Femur (tissue), 1 donor: Measurements from ENCODE around the gene LRRFIP1.

ENCODE experiments used
- DNase-seq: peaks from one replicate; pipeline ENCODE4 v3.0.0-alpha.2; 2017

LRRFIP1 gene

GRCh38 chr2:237691029-237691907 lies 63.9 kb downstream of the LRRFIP1 start:
- no peak for DNase-seq

- peak; percentile 96 for DNase-seq
These were observed 64.7 kb downstream of the LRRFIP1 start for GRCh38 chr2:237691908-237692600.

DNA sequence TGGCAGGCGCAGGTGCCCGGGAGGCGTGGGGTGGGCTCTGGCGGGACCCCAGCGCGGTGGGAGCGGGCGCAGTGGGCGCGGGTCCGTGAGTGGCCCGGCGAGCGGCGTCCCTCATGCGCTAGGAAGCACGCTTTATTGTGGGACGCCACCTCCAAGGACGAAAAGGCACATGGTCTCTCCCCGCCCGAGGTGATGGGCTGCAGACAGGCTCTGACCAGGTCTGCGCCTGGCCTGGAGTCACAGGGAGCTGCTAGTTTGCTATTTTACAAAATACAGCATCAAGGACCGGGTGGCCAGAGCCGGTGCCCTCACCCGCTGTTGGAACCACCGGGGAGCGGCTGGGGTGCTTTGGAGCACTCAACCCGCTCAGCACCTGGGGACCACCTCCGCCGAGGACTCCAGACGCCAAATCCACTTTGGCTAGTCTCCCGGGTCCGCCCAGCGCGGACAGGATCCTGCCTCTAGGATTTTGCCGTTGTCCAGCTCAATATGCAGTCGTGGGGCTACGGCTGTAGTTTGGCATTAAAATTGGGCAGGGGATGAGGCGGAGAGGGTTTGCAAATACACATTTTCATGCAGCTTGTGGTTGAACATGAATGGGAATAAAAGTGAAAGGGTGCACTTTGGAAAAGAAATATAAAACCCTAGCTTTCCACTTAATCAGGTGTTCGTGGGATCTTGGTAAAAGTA lies 65.4 kb downstream of the LRRFIP1 start:
- DNase-seq, result no peak

DNA sequence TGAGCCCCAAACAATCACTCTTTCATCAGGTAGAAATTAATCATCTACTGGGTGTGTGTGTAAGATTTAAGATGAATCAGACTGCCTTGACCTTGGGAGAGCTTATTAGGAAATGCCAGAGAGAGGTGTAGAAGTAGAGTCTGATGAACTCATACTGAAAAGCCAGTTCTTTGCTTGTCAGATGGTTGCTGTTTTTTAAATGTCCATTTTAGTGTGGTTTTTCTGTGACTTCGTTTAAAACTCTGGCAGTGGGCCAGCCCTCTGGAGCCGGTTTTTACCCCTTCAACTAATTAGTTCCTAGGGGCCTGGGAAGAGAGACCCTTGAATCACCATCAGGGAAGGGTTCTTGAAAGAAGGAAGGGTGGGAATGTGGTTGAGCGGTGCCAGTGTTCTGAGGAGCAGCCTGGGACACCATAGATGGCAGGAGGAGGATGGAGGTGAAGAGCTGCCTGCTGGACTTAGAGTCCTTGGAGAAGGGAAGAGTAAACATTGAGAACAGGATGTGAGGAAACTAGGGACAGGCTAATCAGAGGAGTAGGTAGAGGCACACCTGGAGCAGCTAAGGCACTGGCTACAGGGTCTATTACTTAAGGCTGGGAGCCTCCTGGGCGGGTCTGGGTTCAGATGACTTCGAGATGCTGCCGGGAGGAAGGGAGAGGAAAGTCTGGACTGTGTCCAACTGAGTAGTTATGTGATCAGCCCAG lies 66.1 kb downstream of the LRRFIP1 start:
- DNase-seq, result no peak

- DNase-seq, result no peak
These were observed 67.2 kb downstream of the LRRFIP1 start for GRCh38 chr2:237694415-237695194.

GRCh38 chr2:237695201-237695780 lies 67.9 kb downstream of the LRRFIP1 start:
- DNase-seq, result no peak

GRCh38 chr2:237696461-237696860 lies 69.1 kb downstream of the LRRFIP1 start:
- no peak for DNase-seq

DNA sequence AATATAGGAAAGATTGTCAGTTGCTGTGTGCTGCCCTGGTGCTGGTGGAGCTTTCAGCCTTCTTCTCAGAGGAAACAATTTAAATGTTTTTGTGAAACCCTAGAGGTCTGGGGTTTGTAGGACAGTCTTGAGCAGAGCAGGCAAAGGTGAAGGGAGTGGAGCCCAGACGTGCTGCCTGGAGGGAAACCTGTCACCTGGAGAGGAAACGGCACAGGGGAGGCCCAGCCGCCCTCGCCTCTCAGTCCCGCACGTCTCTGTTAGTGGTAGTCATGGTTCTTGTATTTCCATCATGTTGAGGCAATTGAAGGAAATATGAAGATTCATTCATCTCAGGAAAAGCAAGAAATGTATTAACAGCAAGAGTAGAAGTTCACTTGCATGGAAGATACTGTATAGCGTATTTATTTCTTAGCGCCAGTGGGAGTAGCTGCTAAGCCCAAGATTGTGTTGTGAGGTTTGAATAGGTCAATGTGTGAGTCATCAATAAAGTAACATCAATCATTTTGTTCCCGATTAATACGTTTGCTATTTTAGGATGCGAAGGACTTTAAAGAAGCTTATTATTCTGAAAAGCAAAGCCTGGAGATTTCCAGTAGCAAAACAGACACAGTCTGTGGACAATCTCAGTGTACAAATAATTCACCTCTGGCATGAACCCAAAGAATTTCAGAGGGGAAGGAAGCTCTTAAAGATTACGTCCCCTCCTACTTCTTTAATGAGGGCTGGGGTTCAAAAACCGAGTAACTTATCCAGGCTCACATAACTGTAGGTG lies 70.4 kb downstream of the LRRFIP1 start:
- no peak for DNase-seq

DNA sequence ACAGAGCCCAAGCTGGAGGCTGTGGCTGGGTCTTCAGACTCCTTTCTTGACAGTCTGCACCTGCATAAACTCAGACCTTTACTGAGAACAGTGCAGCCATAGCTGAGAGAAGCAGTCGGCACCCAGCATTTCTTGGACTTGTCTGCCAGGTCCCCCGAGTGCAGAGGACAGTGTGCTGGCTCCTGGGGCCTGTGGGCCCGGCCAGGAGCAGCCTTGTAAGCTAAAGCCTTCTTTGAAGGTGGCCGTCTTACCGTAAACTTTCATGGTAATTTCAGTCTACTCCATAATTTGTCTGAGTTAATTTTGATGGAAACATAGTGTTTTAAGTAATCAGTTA lies 70.9 kb downstream of the LRRFIP1 start:
- no peak for DNase-seq

DNA sequence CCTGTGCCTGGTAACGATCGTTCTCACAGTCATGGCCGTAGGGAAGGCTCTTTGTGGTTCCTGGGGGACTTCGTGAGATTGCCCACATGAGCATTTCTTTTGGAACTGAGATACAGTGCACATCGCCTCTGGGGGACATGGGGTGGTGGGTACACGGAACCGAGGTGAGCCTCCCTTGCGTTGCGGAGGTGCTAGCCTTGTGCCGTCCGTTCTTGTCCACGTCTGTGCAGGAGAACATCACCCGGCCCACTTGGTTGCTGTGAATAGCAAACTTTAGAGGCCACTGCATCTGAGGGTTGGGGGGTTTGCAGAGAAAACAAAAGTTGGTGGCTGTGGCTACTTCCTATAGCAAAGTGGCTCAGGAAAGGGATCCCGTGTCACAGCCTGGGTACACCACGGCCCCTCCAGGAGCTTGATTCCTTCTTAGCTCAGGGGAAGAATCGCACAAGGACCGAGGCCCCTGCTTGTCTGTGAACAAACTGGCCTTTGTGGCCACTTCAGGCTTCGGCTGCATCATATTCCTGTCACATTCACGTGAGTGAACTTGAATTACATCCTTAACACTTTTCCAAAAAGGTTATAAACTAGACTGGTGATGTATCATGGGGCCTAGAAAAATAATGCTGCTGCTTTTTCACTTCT lies 72.6 kb downstream of the LRRFIP1 start:
- DNase-seq, result no peak

GRCh38 chr2:237700512-237701032 lies 73.2 kb downstream of the LRRFIP1 start:
- peak; percentile 88 for DNase-seq

DNA sequence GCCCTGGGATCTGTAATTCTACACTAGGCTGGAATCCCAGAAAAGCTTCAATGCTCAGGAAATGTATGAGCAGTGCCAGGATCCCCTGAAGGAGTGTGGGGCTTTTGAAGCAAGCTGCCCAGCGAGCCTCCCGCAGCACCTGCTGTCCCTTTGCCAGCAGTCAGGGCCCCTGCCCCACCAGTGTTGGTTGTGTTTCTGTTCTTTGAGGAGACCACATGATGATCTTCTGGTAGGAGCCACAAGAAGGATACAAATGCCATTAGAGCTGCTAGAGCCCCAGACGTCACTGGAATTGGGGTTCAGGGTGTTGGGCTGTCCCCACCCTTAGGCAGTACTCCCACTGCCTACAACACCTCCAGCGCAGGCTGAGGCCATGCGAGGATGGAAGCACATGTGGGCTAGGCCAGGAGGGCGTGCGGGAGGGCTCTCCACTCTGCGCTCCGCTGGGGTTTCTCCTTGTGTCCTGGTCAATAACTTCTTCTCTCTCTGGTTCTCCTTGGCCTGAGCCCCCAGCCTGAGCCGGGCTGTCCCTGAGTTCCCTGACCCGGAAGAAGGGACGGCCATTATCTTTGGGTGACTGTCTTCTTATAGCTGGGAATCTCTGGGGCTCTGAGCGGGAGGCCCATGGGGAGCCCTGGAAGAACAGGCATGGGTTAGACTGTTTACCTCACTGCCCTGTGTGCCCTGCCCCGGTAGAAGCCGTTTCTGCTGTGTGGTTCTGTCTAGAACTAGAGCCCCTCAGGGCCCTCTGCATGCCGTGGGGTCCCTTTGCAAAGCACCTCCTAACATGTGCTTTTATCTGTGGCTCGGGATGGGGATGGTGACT lies 73.9 kb downstream of the LRRFIP1 start:
- DNase-seq, result no peak

DNA sequence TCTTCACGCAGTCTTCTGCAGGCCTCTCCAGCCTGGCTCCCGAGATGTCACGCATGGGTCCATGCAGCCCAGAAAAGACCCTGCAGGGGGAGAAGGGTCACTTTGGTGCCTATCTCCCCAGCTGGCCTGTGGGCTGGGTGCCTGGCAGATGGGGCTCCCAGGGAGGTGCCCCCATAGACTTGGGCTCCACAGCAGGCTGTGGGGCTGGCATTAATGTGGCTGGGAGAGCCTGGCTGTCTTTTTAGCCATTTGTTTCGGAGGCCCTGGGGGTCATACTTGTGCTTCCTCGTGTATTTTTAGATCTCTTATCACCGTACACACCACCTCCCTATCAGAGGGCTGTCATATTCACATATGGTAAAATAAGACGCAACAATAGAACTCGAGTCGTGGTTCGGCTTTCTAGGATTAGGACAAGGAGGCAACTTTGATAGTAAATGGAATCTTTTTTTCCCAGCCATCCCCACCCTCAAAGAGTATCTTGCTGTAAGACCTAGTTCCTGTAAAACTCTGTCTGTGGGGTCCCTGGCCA lies 74.5 kb downstream of the LRRFIP1 start:
- no peak for DNase-seq

DNA sequence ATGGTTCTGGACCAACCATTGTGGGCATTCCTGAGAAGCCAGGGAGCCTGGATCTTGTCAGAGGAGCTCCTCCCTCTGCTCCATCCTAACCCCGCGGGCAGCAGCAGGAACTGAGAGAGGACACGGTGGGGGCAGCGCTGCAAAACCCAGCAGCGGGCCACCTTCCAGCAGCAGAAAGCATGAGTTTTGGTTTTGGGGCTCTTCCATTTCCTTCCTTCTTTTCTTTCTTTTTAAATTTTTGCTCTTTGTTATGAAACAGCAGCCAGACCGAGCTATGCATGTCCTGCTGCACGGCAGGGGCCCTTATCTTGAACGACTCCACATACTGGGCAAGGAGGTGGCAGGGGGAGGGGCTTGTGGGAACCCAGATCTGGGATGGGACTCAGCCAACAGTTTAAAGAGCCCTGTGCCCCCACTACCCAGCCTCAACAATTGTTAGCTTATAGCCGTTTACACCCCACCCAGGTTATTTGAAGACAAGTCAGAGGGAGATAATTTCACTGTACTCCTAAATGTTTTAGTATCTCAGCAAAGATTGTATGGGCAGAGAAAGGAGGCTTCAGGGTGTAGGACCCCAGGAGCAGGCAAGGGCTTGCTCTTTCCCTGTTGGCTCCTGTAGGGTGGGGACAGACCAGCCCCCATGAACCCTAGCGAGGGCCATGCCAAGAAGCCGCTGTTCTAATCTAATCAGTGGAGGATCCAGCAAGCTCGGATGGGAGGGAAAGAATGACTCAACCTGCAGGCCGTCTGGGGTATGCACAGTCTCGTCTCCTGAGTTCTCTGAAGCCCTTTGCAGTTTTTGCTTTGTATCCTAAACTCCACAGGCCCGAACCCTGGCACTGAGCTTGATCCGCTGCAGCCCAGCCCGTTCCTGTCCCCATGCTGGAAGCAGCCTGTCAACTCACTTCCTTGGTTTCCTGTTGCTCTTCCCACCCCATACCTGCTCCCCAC lies 75.3 kb downstream of the LRRFIP1 start:
- no peak for DNase-seq

DNA sequence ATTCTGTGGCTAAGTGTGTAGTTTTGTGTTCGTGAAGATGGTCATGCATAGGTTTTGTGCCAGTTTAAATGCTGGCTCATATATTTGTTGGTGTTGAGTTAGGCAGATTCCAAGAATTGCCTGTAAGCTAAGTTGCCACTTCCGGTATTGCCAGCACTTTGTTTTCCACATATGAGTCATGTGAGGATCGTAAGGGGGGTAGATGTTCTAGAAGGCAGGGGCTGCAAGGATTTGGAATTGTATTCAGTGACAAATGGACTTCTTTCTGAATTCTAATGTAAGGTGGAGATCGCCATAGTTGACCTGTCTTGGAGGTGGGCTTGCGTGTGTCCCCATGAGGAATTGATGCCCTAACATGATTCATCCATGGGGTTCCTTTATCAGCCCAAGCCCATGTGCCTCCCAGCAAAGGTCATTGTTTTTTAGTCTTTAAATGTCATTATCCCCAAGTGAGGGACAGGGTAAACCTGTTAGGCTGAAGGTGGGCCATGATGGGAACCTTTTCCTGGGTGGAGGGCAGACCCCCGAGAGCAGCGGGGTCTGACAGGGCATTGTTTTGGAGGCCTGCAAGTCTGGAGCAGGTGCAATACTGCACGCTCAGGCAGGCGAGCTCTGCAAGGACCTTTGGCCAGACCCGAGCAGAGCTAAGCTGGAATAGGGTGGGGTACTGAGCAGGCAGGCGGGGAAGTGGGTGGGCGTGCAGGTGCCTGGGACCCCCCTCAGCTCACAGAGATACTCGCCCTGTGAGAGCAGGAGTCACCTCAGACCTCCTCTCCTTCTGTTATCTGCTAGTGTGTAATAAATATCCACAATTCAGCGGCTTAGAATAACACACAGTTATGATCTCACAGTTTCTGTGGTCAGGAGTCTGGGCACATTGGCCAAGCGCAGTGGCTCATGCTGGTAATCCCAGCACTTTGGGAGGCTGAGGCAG lies 77.4 kb downstream of the LRRFIP1 start:
- no peak for DNase-seq

GRCh38 chr2:237706257-237706656 lies 78.9 kb downstream of the LRRFIP1 start:
- no peak for DNase-seq

- no peak for DNase-seq
These were observed 80.6 kb downstream of the LRRFIP1 start for GRCh38 chr2:237708065-237708398.
